Panc1 (cell line): ENCODE data around the gene AKAP11.

Source experiments
- CTCF ChIP-seq: fragments of 450-650 bp; IDR thresholded peaks from 2 replicates; pipeline ENCODE4 v1.5.1; 2017; ENCODE audit warnings: mild to moderate bottlenecking
- POLR2AphosphoS5 ChIP-seq: IDR thresholded peaks from 2 replicates; pipeline ENCODE4 v1.6.1; 2012; ENCODE audit warnings: mild to moderate bottlenecking, low read depth, low read length, moderate library complexity
- REST ChIP-seq, 2 experiments: IDR thresholded peaks; 2 replicates each; pipeline ENCODE4 v1.6.1; 2011 to 2012; ENCODE audit warnings: low read depth in 2 of 2, control low read depth in 1 of 2, low read length in 1 of 2, mild to moderate bottlenecking in 1 of 2, moderate library complexity in 1 of 2; ENCODE audit not compliant: insufficient read depth in 1 of 2
- SIN3A ChIP-seq: IDR thresholded peaks from 2 replicates; pipeline ENCODE4 v1.6.1; 2012; ENCODE audit warnings: low read depth, mild to moderate bottlenecking, low read length, moderate library complexity, borderline replicate concordance; ENCODE audit not compliant: insufficient read depth
- TCF7L2 ChIP-seq: IDR thresholded peaks from 2 replicates; pipeline ENCODE4 v1.6.1; 2011; ENCODE audit warnings: mild to moderate bottlenecking, low read depth, low read length, inconsistent platforms

DNA sequence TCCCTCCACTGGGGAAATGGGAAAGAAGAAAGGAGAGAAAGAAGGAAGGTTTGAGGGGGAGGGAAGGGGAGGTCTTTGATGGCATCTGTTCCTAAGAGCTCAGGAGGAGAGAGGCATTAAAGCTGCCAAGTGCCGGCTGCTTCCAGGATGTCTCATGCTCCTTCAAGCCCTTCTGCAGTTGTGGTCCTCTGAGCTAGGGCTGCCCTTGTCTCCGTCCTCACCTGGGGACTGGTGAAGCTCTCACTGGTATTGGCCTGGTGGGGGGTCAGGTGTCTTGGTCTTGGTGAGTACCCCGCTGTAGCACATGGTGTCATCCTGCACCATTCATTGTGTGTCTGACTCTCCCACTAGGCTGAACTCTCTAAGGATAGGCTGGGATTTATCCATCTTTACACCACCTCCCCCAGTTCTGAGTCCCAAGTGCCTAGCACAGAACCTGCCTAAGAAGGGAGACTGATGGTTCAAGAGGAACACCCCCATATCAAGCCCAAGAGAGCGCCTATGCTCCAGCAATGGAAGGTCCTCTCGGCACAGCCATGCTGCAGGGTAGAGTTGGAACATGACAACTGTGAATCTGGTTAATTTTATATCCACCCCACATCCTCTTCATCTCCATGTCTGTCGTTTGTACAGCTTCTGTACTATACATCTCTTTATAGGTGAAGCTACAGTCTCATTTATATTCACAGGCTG lies 83.7 kb downstream of the AKAP11 start:
- no peak for TF ChIP-seq CTCF
- TF ChIP-seq POLR2AphosphoS5, result no peak
- TF ChIP-seq SIN3A, result no peak
- TF ChIP-seq REST (IDR thresholded peaks at IDR 0.05; ENCODE audit: insufficient read depth in 1 of 2, low read depth in 2 of 2, low read length in 1 of 2), result no peak
- no peak for TF ChIP-seq TCF7L2
